ENCODE measurements around the gene ANKRD61.
"Not testable (repeated sequence)": the region's sequence is repeated elsewhere in the genome, so short reads cannot be mapped to it uniquely, and the experiment has no call there.

Gene ANKRD61

GRCh38 chr7:6035165-6035564 lies 4.0 kb downstream of the ANKRD61 start:
- no peak for TF ChIP-seq CTCF (IDR thresholded peaks at IDR 0.05; ENCODE audit: extremely low read depth, missing control alignments)
- no peak for DNase-seq (ENCODE audit: low spot score)

- no peak for TF ChIP-seq CTCF (IDR thresholded peaks at IDR 0.05; ENCODE audit: extremely low read depth, missing control alignments)
- DNase-seq (ENCODE audit: low spot score): no peak
Observed at GRCh38 chr7:6035686-6036085, 4.5 kb downstream of the ANKRD61 start.

- TF ChIP-seq CTCF (IDR thresholded peaks at IDR 0.05; ENCODE audit: extremely low read depth, missing control alignments): no peak
- DNase-seq (ENCODE audit: low spot score): no peak
Observed at GRCh38 chr7:6049780-6050179, 18.6 kb downstream of the ANKRD61 start.

- DNase-seq (ENCODE audit: low spot score): not testable (repeated sequence)
Observed at GRCh38 chr7:6051185-6051584, 20.0 kb downstream of the ANKRD61 start.

- no peak for DNase-seq (ENCODE audit: low spot score)
- no peak for TF ChIP-seq CTCF (IDR thresholded peaks at IDR 0.05; ENCODE audit: extremely low read depth, missing control alignments)
Observed at GRCh38 chr7:6056616-6057015, 25.4 kb downstream of the ANKRD61 start.

- TF ChIP-seq CTCF (IDR thresholded peaks at IDR 0.05; ENCODE audit: extremely low read depth, missing control alignments): no peak
- no peak for DNase-seq (ENCODE audit: low spot score)
Observed at GRCh38 chr7:6057316-6058129, 26.3 kb downstream of the ANKRD61 start.

GRCh38 chr7:6059941-6060340 lies 28.8 kb downstream of the ANKRD61 start:
- DNase-seq (ENCODE audit: low spot score): not testable (repeated sequence)

GRCh38 chr7:6071406-6071805 lies 40.2 kb downstream of the ANKRD61 start:
- TF ChIP-seq CTCF (IDR thresholded peaks at IDR 0.05; ENCODE audit: extremely low read depth, missing control alignments): no peak
- no peak for DNase-seq (ENCODE audit: low spot score)
